Left kidney (tissue), 8 donors: Measurements from ENCODE around the gene BRS3. TPM values are rescaled to one million over a fixed set of nuclear protein-coding genes. Genes with fewer than 3 reads are reported as not detected.
"Not testable (repeated sequence)": the region's sequence is repeated elsewhere in the genome, so short reads cannot be mapped to it uniquely, and the experiment has no call there.

ENCODE experiments used
- DNase-seq: peaks from one replicate; pipeline ENCODE4 v3.0.0-alpha.2; 2013
- long read RNA-seq, 8 donors: transcript quantifications; one replicate each; lab custom pipeline, GENCODE V29; 2026
- polyA plus RNA-seq: library from polyadenylated mRNA; unstranded; fragments of 120-200 nt; gene quantifications from one replicate; pipeline ENCODE4 v1.2.1, GENCODE V29; 2013; ENCODE audit not compliant: insufficient read length

The BRS3 gene
- 0.12 TPM for polyA plus RNA-seq
- long read RNA-seq, donor 1, result 0 reads
- long read RNA-seq, donor 2, result 0 reads
- long read RNA-seq, donor 3, result 0 reads
- long read RNA-seq, donor 4, result 0 reads
- long read RNA-seq, donor 5, result 0 reads
- long read RNA-seq, donor 6, result 0 reads
- long read RNA-seq, donor 7, result 0 reads
- long read RNA-seq, donor 8, result 0 reads

- DNase-seq, result no peak
Measured at GRCh38 chrX:136487647-136488046, at the start of gene BRS3. Gene BRS3 (plus strand): TSS chrX:136487947. CDS start chrX:136488115, 168 bp downstream.

DNA sequence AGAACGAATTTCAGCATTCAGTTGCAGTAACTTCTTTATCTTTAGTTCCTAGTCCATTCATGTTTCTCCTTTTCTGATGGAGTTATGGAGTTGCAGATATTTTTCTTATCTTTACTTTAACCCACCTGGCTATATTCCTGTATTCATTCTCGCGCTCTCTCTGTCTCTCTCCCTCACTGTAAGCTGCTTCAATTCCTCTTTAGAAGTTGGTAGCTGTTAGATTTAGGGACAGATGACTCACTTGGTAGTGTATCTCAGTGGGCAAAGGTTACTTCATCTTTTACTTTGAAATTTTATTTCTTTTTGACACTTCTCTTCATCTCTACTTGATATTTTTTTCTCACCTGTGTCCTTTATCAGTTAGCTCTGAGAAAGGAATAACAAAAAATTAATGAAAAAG is 49.6 kb upstream of the BRS3 start:
- DNase-seq, result no peak

DNA sequence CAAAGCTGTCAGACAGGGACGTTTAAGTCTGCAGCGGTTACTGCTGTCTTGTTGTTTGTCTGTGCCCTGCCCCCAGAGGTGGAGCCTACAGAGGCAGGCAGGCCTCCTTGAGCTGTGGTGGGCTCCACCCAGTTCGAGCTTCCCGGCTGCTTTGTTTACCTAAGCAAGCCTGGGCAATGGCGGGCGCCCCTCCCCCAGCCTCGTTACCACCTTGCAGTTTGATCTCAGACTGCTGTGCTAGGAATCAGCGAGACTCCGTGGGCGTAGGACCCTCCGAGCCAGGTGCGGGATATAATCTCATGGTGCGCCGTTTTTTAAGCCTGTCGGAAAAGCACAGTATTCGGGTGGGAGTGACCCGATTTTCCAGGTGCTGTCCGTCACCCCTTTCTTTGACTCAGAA is 42.1 kb upstream of the BRS3 start:
- DNase-seq, result not testable (repeated sequence)

DNA sequence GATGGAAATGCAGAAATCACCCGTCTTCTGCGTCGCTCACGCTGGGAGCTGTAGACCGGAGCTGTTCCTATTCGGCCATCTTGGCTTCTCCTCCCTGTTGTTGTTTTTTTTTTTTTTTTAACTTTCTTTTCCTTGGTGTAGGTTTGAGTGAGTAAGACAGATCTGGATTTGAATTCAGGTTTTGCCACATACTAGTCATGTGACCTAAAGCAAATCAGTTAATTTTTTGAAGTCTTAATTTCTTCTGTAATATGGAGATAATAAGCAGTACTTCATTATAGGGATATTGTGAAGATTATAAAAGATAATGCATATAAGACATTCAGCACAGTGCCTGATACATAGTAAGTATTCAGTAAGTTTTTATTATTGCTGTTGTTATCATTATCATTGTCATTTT is 41.5 kb upstream of the BRS3 start:
- DNase-seq, result no peak

DNA sequence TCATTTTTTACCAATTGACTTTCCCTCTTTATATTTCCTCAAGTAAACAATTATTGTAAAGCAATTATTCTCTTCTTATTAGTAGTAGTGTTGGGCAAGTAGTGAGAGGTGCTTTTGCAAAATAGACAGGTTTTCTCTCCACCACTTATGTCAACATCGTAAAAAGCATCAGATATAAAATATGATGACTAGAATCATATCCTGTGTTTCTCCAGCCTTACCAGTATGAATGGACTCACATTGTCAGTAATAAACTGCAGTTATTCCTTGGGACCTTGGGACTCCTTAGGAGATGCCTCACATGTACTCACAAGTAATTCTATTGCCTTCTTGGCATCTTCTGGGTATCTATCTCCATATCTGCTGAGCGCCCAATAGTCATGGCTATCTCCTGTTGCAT is 40.4 kb upstream of the BRS3 start:
- no peak for DNase-seq

GRCh38 chrX:136447968-136448367 is 39.8 kb upstream of the BRS3 start:
- DNase-seq, result no peak

- DNase-seq, result no peak
Measured at GRCh38 chrX:136450050-136450830, 37.5 kb upstream of the BRS3 start.

DNA sequence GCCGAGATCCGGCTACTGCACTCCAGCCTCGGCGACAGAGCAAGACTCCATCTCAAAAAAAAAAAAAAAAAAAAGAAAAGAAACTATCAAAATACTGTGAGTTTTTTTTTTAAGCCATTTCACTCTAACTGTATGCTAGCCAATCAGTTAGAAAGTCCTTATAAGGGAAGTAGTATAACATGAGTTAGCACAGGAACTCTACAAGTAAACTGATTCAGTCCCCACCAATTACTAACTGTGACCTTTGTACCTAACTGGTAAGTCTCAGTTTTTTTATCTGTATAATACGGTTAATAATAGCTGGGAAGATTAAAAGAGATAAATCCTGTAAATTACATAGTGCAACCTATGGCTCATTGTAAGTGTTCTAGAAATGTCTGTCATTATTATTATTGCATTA is 35.1 kb upstream of the BRS3 start:
- DNase-seq, result no peak

DNA sequence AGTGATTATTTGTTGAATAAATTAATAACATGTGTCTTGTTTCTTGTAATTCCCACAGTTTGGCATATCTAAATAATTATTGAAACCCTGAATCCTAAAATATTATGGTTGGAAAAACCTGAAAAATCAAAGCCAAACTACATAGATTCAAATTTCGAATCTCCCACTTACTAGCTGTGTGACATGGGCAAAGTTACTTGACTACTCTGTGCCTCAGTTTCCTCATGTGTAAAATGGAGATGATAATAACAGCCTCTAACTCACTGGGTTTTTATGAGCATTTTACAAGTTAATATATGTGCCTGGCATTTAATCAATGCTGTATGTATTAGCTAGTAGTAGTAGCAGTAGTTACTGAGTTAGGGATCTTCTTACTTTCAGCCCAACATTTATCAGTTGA is 34.6 kb upstream of the BRS3 start:
- DNase-seq, result no peak

DNA sequence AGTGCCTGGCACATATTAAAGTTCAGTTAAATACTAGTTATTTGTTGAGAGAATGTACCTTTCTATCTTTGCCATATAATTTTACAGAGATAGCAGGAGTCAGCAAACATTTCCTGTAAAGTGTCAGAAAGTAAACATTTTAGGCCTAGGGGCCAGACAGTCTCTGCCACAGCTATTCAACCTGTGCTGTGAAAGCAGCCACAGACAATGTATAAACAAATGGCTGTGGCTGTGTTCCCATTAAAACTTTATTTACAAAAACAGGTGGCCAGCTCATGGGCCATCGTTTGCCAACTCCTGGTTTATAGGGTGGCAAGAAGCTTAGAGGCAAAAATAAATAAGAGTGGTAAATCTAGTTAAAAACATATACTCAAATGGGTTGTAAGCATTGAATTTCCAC is 34.0 kb upstream of the BRS3 start:
- no peak for DNase-seq

GRCh38 chrX:136456133-136456532 is 31.6 kb upstream of the BRS3 start:
- no peak for DNase-seq

DNA sequence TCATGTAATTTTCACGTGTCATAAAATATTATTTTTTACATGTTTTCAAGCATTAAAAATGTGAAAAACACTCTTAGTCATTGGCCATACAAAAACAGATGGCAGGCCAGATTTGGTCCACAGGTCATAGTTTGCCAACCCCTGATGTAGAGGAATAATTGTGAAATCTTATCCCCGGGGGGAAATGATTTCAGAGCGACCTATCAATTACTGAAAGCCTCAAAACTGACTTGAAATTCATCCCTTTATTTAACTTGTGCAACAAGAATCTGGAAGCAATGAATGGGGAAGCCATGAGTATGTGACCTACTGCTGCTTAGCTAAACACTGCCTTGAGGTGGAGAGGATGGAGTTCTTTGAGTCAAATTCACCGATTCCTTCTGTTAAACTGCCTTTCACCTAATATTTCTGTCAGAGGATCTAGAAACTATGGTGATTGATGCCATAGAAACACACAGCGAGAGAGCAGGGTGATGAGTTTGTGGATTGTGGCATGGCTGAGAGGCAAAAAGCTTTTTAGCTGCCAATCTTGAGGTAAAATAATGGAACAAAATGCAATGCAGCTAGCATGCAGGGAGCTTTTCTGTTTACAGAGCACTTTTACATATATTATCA is 30.3 kb upstream of the BRS3 start:
- no peak for DNase-seq

DNA sequence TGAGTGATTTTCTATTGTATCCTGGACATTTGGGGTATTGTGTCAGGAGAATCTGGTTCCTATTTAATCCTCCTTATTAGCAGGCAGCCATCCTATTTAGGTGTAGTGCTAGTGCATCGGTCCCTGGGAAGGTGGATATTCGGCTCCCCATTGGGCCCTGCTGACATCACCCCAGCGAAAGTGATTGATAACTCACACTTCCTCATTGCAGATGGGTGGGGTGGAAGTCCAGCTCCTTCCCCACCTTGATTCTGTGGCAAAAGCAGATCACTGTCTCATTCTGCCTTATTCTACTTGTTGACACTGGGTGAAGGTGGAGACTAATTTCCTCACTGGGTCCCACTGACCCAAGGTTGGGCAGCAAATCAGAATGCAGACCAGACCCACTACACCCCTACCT is 23.2 kb upstream of the BRS3 start:
- DNase-seq, result no peak

GRCh38 chrX:136467303-136467702 is 20.4 kb upstream of the BRS3 start:
- DNase-seq, result no peak

DNA sequence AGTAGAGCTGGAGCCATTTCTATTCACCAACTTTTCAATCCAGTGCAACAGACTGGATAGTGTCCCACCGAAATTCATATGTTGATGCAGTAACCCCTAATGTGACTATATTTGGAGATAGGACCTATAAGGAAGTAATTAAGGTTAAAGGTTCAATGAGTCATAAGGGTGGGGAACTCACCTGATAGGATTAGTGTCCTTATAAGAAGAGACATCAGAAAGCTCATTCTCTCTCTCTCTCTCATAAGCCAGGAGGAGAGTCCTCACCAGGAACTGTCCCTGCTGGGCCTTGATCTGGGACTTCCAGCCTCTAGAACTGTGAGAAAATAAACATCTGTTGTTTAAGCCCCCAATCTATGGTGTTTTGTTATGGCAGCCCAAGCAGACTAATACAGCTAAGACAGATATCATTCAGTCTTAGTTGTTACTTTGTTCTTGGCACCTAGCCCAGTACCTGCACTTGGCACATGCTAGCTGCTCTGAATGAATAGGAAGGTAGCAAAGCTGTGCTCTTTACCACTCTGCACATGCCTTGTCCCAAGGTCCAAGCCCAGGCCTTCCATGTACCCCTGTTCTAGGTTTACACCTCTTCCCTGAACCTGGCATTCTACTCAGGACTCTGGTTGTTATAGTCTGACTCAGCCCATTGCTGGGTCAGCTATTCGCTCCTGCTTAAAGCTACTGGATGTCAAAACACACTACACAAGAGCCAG is 19.2 kb upstream of the BRS3 start:
- no peak for DNase-seq

GRCh38 chrX:136473663-136474062 is 14.1 kb upstream of the BRS3 start:
- DNase-seq, result no peak

DNA sequence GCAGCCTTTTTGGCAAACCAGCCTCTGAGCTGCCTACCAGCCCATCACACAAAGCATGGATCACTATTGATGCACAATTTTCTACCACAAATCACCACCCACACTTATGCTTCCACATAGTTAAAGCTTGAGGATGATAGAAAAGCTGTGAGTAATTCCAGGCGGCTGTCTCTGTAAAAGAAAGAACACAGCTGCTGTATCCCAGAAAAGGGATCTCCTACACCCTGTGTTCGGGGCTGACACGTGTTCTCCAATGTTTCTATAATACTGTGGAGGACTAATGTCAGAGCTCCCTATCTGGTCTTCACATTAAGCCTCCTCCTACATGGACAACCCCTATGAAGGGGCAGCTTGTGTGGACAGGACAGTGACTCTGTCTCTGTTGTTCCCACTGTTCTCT is 12.5 kb upstream of the BRS3 start:
- DNase-seq, result no peak

GRCh38 chrX:136476501-136476900 is 11.2 kb upstream of the BRS3 start:
- no peak for DNase-seq

- no peak for DNase-seq
Measured at GRCh38 chrX:136477026-136477425, 10.7 kb upstream of the BRS3 start.

- DNase-seq, result peak; percentile 28
Measured at GRCh38 chrX:136480383-136480782, 7.4 kb upstream of the BRS3 start.

DNA sequence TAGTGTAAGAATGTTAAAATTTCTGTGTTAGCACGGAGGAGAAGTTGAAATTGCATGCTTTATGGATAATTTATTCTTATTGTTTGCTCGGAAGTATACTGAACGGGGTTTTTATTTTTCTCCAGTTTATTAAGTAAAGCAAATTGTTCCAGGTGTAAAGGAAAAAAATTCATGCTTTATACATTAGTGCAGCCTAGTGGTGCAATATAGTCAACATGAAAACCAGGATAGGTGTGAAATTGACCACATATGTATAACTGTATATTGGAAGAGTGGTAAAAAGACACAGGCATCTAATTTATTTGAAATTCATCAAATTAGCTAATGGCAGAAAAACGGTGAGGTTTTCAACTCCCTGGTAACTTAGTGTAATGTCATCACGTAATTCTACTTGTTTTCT is 959 bp downstream of the BRS3 start:
- DNase-seq, result no peak

GRCh38 chrX:136491832-136492231 is 4.1 kb downstream of the BRS3 start:
- no peak for DNase-seq

DNA sequence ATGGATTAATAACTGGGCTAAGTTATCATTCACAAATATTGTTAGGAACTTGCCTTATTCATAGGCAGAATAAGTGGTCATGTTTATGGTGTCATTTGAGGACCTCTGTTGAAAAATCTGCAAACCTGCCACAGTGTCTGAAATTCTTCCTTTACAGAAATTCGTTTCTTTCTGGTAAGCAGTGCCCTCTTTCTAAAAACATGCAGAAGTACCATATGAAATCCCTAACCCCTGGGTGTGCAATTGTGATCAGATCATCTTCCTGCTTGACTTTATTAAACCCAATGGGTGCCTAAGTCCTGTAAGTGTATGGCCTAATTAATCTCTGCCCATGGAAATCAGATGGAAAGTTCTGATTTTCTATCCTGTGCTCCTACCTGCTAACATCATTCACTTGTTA is 5.3 kb downstream of the BRS3 start:
- DNase-seq, result no peak
